ENCODE measurements around the gene PIK3AP1. TPM values are rescaled to one million over a fixed set of nuclear protein-coding genes. Genes with fewer than 3 reads are reported as not detected.

The PIK3AP1 gene
- total and polyA plus RNA-seq, 7 donors: 6.1 to 22.0 (median 10.0) TPM

GRCh38 chr10:96706331-96706853, 13.9 kb downstream of the PIK3AP1 start:
- Histone ChIP-seq H3K4me3 (no peak overlapping the region), H3K36me3 (no peaks in the 10 kb centered on the region), H3K27ac (no peak overlapping the region), H3K27me3 (no peaks in the 10 kb centered on the region), H3K9me3 (no peaks in the 10 kb centered on the region), H3K4me1 (no peaks in the 10 kb centered on the region)
- 69 to 88% methylated on average over 1 of the region's 1 CpG for WGBS, 2 donors
- intact Hi-C loops (cut with DNase I): no loop called here
- TF ChIP-seq CTCF (IDR thresholded peaks at IDR 0.05) (no peak), EP300 (IDR thresholded peaks at IDR 0.05) (no peak), POLR2A (IDR thresholded peaks at IDR 0.05) (no peak), POLR2AphosphoS5 (IDR thresholded peaks at IDR 0.05) (no peak)
- no peak for DNase-seq

- H3K4me3 ChIP-seq: no peak overlapping the region
- intact Hi-C loops (cut with DNase I): no loop called here
- TF ChIP-seq POLR2A (IDR thresholded peaks at IDR 0.05) (no peak), EP300 (IDR thresholded peaks at IDR 0.05) (no peak), CTCF (IDR thresholded peaks at IDR 0.05) (no peak), POLR2AphosphoS5 (IDR thresholded peaks at IDR 0.05) (no peak)
- H3K4me1 ChIP-seq: no peaks in the 10 kb centered on the region
- no peak for DNase-seq
- H3K36me3 ChIP-seq: no peaks in the 10 kb centered on the region
- no peaks in the 10 kb centered on the region for H3K9me3 ChIP-seq
- 35 to 43% methylated on average over 1 of the region's 1 CpG for WGBS, 2 donors
- H3K27ac ChIP-seq: no peak overlapping the region
- no peaks in the 10 kb centered on the region for H3K27me3 ChIP-seq
These were observed 15.2 kb downstream of the PIK3AP1 start for GRCh38 chr10:96705134-96705533.

GRCh38 chr10:96704563-96704962, 15.8 kb downstream of the PIK3AP1 start:
- H3K27me3 ChIP-seq: no peaks in the 10 kb centered on the region
- H3K27ac ChIP-seq: no peak overlapping the region
- intact Hi-C loops (cut with DNase I): no loop called here
- H3K9me3 ChIP-seq: no peaks in the 10 kb centered on the region
- TF ChIP-seq POLR2AphosphoS5 (IDR thresholded peaks at IDR 0.05) (no peak), EP300 (IDR thresholded peaks at IDR 0.05) (no peak), CTCF (IDR thresholded peaks at IDR 0.05) (no peak), POLR2A (IDR thresholded peaks at IDR 0.05) (no peak)
- WGBS, 2 donors: 93 to 94% methylated on average over 4 of the region's 4 CpGs
- DNase-seq: no peak
- no peak overlapping the region for H3K4me3 ChIP-seq
- no peaks in the 10 kb centered on the region for H3K4me1 ChIP-seq
- H3K36me3 ChIP-seq: no peaks in the 10 kb centered on the region

- WGBS, 2 donors: 58 to 72% methylated on average over 4 of the region's 4 CpGs
- Histone ChIP-seq H3K4me1 (no peaks in the 10 kb centered on the region), H3K27ac (no peak overlapping the region), H3K4me3 (no peak overlapping the region), H3K9me3 (no peaks in the 10 kb centered on the region), H3K36me3 (no peaks in the 10 kb centered on the region), H3K27me3 (no peaks in the 10 kb centered on the region)
- intact Hi-C loops (cut with DNase I): no loop called here
- TF ChIP-seq EP300 (IDR thresholded peaks at IDR 0.05) (no peak), POLR2A (IDR thresholded peaks at IDR 0.05) (no peak), POLR2AphosphoS5 (IDR thresholded peaks at IDR 0.05) (no peak), CTCF (IDR thresholded peaks at IDR 0.05) (no peak)
- DNase-seq: no peak
These were observed 17.0 kb downstream of the PIK3AP1 start for GRCh38 chr10:96703358-96703757.

DNA sequence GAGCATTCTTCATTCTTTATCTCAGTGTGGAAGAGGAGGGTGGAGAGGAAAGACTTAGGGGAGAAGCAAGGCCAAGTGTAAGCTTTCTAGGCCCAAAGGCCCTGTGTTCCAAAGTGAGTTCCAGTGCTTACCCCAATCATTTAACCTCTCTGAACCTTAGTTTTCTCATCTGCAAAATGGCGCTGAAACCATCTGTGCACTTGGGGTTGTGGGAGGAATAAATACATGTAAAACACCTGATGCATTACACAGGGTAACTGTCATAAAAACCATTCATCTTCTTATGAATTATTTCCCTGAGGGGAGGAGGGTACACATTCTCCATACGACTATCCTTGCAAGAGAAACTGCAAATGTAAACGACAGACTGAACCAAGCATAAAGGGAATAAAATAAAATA, 19.0 kb downstream of the PIK3AP1 start:
- intact Hi-C loops (cut with DNase I): no loop called here
- no peak overlapping the region for H3K4me3 ChIP-seq
- no peaks in the 10 kb centered on the region for H3K9me3 ChIP-seq
- 41 to 60% methylated on average over 3 of the region's 3 CpGs for WGBS, 2 donors
- TF ChIP-seq POLR2AphosphoS5 (IDR thresholded peaks at IDR 0.05): no peak
- TF ChIP-seq CTCF (IDR thresholded peaks at IDR 0.05): no peak
- no peak for TF ChIP-seq EP300 (IDR thresholded peaks at IDR 0.05)
- TF ChIP-seq POLR2A (IDR thresholded peaks at IDR 0.05): no peak
- H3K36me3 ChIP-seq: no peaks in the 10 kb centered on the region
- DNase-seq: no peak
- H3K27ac ChIP-seq: no peak overlapping the region
- no peaks in the 10 kb centered on the region for H3K27me3 ChIP-seq
- no peaks in the 10 kb centered on the region for H3K4me1 ChIP-seq
